H1 (cell line): ENCODE data around the gene PITPNM1. TPM values are rescaled to one million over a fixed set of nuclear protein-coding genes. Genes with fewer than 3 reads are reported as not detected.

ENCODE experiments used
- CTCF ChIA-PET: fragments of 300-600 bp; sonication (Branson Sonifier 250); formaldehyde crosslinking; loops from one replicate; lab custom pipeline; 2021; ENCODE audit not compliant: partially characterized antibody; lab: Charles Lee
- POLR2A ChIA-PET: fragments of 300-600 bp; sonication (Branson Sonifier 250); formaldehyde crosslinking; loops from one replicate; lab custom pipeline; 2021; ENCODE audit warnings: inconsistent platforms; ENCODE audit not compliant: partially characterized antibody; lab: Charles Lee
- DNase-seq, 2 experiments: peaks; one replicate each; pipeline versions ENCODE4 v3.0.0 to v3.0.0-alpha.2; 2010 to 2022; ENCODE audit warnings: low spot score in 2 of 2, low read depth in 1 of 2, mixed read lengths in 1 of 2
- FAIRE-seq: peaks from 2 replicates; lab custom pipeline; 2011; peaks lifted over from hg19 to GRCh38; lab: Jason Lieb, UNC
- H2AFZ ChIP-seq: 2 replicates; pipeline ENCODE4 v1.8.1; 2012; ENCODE audit warnings: low read length, inconsistent platforms
- H2AK5ac ChIP-seq: 2 replicates; pipeline ENCODE4 v1.6.1; 2013; ENCODE audit warnings: low read depth, low read length
- H2BK120ac ChIP-seq: replicated peaks from 2 replicates; pipeline ENCODE3; 2013; ENCODE audit warnings: low read depth, low read length, inconsistent platforms
- H2BK12ac ChIP-seq: 2 replicates; pipeline ENCODE4 v1.6.1; 2013; ENCODE audit warnings: low read depth, low read length
- H2BK15ac ChIP-seq: 2 replicates; pipeline ENCODE4 v1.6.1; 2013; ENCODE audit warnings: low read length
- H2BK20ac ChIP-seq: 2 replicates; pipeline ENCODE4 v1.6.1; 2013; ENCODE audit warnings: low read length
- H2BK5ac ChIP-seq: 2 replicates; pipeline ENCODE4 v1.6.1; 2013; ENCODE audit warnings: low read depth, low read length
- H3K14ac ChIP-seq: 2 replicates; pipeline ENCODE4 v1.6.1; 2013; ENCODE audit warnings: inconsistent platforms; ENCODE audit not compliant: insufficient read length
- H3K18ac ChIP-seq: 2 replicates; pipeline ENCODE4 v1.6.1; 2013; ENCODE audit warnings: low read length; ENCODE audit errors: extremely low read depth
- H3K23ac ChIP-seq: 2 replicates; pipeline ENCODE4 v1.6.1; 2013; ENCODE audit warnings: inconsistent platforms; ENCODE audit not compliant: insufficient read length
- H3K23me2 ChIP-seq: 2 replicates; pipeline ENCODE4 v1.6.1; 2013; ENCODE audit warnings: low read depth, low read length
- H3K27ac ChIP-seq: 2 replicates; pipeline ENCODE4 v1.6.1; 2011; ENCODE audit warnings: low read depth, low read length, inconsistent platforms
- H3K27me3 ChIP-seq, 4 experiments: replicated peaks in 1 of 4; 1 replicate in 1 of 4; 2 replicates in 3 of 4; pipeline versions ENCODE4 v1.6.1 to v1.8.1; 2011 to 2013; ENCODE audit warnings: low read length in 3 of 4, mild to moderate bottlenecking in 3 of 4, inconsistent platforms in 2 of 4, mixed read lengths in 2 of 4, moderate library complexity in 1 of 4; ENCODE audit not compliant: control insufficient read depth in 3 of 4, insufficient read depth in 3 of 4; ENCODE audit errors: extremely low read depth in 1 of 4
- H3K36me3 ChIP-seq, 4 experiments: 2 replicates each; pipeline versions ENCODE4 v1.6.1 to v1.8.1; 2011 to 2013; ENCODE audit warnings: mild to moderate bottlenecking in 4 of 4, low read length in 3 of 4, moderate library complexity in 2 of 4, control low read depth in 1 of 4, inconsistent platforms in 1 of 4; ENCODE audit not compliant: insufficient read depth in 4 of 4, control insufficient read depth in 2 of 4
- H3K4ac ChIP-seq: replicated peaks from 2 replicates; pipeline ENCODE3; 2013; ENCODE audit warnings: low read length, low read depth, mixed read lengths, inconsistent platforms; ENCODE audit not compliant: insufficient read length
- H3K4me1 ChIP-seq, 4 experiments: replicated peaks in 1 of 4; 1 replicate in 1 of 4; 2 replicates in 3 of 4; pipeline versions ENCODE4 v1.6.1 to v1.8.1; 2011 to 2013; ENCODE audit warnings: low read length in 3 of 4, inconsistent platforms in 2 of 4, mixed read lengths in 1 of 4; ENCODE audit not compliant: insufficient read depth in 4 of 4, control insufficient read depth in 3 of 4
- H3K4me2 ChIP-seq, 2 experiments: 2 replicates each; pipeline versions ENCODE4 v1.6.1 to v1.8.1; 2011 to 2013; ENCODE audit warnings: low read depth in 2 of 2, low read length in 2 of 2, control low read depth in 1 of 2, inconsistent platforms in 1 of 2, mild to moderate bottlenecking in 1 of 2; ENCODE audit not compliant: insufficient read depth in 1 of 2
- H3K4me3 ChIP-seq, 4 experiments: fragments of 200-600, 300-600 bp in 1 of 4; sonication (generic), shearing (Covaris generic), sonication (Bioruptor Twin) in 1 of 4; 2 replicates each; pipeline versions ENCODE4 v1.5.1 to v1.8.1; 2011 to 2016; ENCODE audit warnings: low read length in 4 of 4, low read depth in 3 of 4, control low read depth in 2 of 4, inconsistent platforms in 2 of 4, mild to moderate bottlenecking in 2 of 4, mixed read lengths in 1 of 4, moderate library complexity in 1 of 4; ENCODE audit not compliant: insufficient read depth in 2 of 4; ENCODE audit errors: extremely low read depth in 1 of 4
- H3K56ac ChIP-seq: replicated peaks from 2 replicates; pipeline ENCODE3; 2013; ENCODE audit warnings: low read depth, mild to moderate bottlenecking, mixed read lengths, low read length, inconsistent platforms; ENCODE audit not compliant: insufficient read length
- H3K79me1 ChIP-seq: 2 replicates; pipeline ENCODE4 v1.6.1; 2013; ENCODE audit warnings: low read depth, low read length, control low read depth
- H3K79me2 ChIP-seq, 2 experiments: 2 replicates each; pipeline versions ENCODE4 v1.6.1 to v1.8.1; 2012 to 2013; ENCODE audit warnings: low read length in 2 of 2, mild to moderate bottlenecking in 2 of 2, inconsistent platforms in 1 of 2; ENCODE audit not compliant: insufficient read depth in 2 of 2, control insufficient read depth in 1 of 2
- H3K9ac ChIP-seq, 4 experiments: replicated peaks in 1 of 4; 1 replicate in 1 of 4; 2 replicates in 3 of 4; pipeline versions ENCODE4 v1.6.1 to v1.8.1; 2011 to 2013; ENCODE audit warnings: low read depth in 3 of 4, low read length in 3 of 4, control low read depth in 2 of 4, mild to moderate bottlenecking in 2 of 4, moderate library complexity in 2 of 4, inconsistent platforms in 1 of 4; ENCODE audit errors: extremely low read depth in 1 of 4
- H3K9me3 ChIP-seq, 2 experiments: 2 replicates each; pipeline versions ENCODE4 v1.6.1 to v1.8.1; 2012 to 2013; ENCODE audit warnings: mild to moderate bottlenecking in 2 of 2, moderate library complexity in 2 of 2, control low read depth in 1 of 2, inconsistent platforms in 1 of 2, low read depth in 1 of 2, low read length in 1 of 2, mixed read lengths in 1 of 2; ENCODE audit not compliant: insufficient read depth in 2 of 2
- H4K20me1 ChIP-seq, 2 experiments: replicated peaks in 1 of 2; 2 replicates each; pipeline versions ENCODE3 to v1.8.1; 2011 to 2013; ENCODE audit warnings: inconsistent platforms in 2 of 2, low read length in 2 of 2, mild to moderate bottlenecking in 1 of 2; ENCODE audit not compliant: insufficient read depth in 2 of 2, control insufficient read depth in 1 of 2
- H4K5ac ChIP-seq: 2 replicates; pipeline ENCODE4 v1.6.1; 2013; ENCODE audit warnings: low read length, low read depth, mixed read lengths, inconsistent platforms; ENCODE audit not compliant: insufficient read length
- H4K8ac ChIP-seq: 2 replicates; pipeline ENCODE4 v1.8.0; 2013; ENCODE audit warnings: mild to moderate bottlenecking, moderate library complexity, low read length, inconsistent platforms; ENCODE audit not compliant: insufficient read depth; ENCODE audit errors: extremely low read depth
- H4K91ac ChIP-seq: replicated peaks from 2 replicates; pipeline ENCODE3; 2013; ENCODE audit warnings: low read length, mixed read lengths, inconsistent platforms; ENCODE audit not compliant: insufficient read length
- CHD2 ChIP-seq: IDR thresholded peaks from 2 replicates; pipeline ENCODE4 v1.6.1; 2012; ENCODE audit warnings: low read length, improper control_type of control experiment
- GABPA ChIP-seq: IDR thresholded peaks from 2 replicates; pipeline ENCODE4 v1.6.1; 2011; ENCODE audit warnings: mild to moderate bottlenecking, low read length, moderate library complexity, borderline replicate concordance; ENCODE audit not compliant: insufficient read depth
- JUND ChIP-seq: IDR thresholded peaks from 2 replicates; pipeline ENCODE4 v1.6.1; 2011; ENCODE audit warnings: mild to moderate bottlenecking, improper control_type of control experiment, low read length
- KDM4A ChIP-seq: IDR thresholded peaks from one replicate; pipeline ENCODE4 v1.7.1; 2012; ENCODE audit warnings: low read depth, mild to moderate bottlenecking, moderate library complexity, low read length, inconsistent platforms; ENCODE audit not compliant: severe bottlenecking
- POU5F1 ChIP-seq: IDR thresholded peaks from 2 replicates; pipeline ENCODE4 v1.6.1; 2011; ENCODE audit warnings: low read depth, mild to moderate bottlenecking, low read length, moderate library complexity
- RXRA ChIP-seq: IDR thresholded peaks from 2 replicates; pipeline ENCODE4 v1.6.1; 2011; ENCODE audit warnings: low read depth, mild to moderate bottlenecking, low read length, moderate library complexity; ENCODE audit not compliant: insufficient read depth
- WGBS, 2 experiments: shearing (Covaris generic) in 1 of 2; methylation state at CpG; one replicate each; pipeline versions ENCODE4 v1.1.6 to v1.1.7; 2013 to 2015; ENCODE audit warnings: low lambda C conversion rate in 2 of 2, mixed read lengths in 2 of 2, inconsistent platforms in 1 of 2, low coverage in 1 of 2, missing lambda C conversion rate in 1 of 2; ENCODE audit not compliant: insufficient replicate concordance in 2 of 2, insufficient coverage in 1 of 2, insufficient read length in 1 of 2; ENCODE audit errors: extremely low coverage in 1 of 2, missing lambda C conversion rate in 1 of 2; 5-methylcytosine and 5-hydroxymethylcytosine counted together
- polyA plus RNA-seq, 7 experiments: library from polyadenylated mRNA; depleted of rRNA in 3 of 7; stranded (reverse) in 5 of 7; unstranded in 2 of 7; fragments of >200 nt in 5 of 7; fragments of 200-250 nt in 2 of 7; gene quantifications; 1 replicate in 5 of 7; 2 replicates in 1 of 7; 4 replicates in 1 of 7; pipeline versions ENCODE4 v1.2.1 to v1.2.3, GENCODE V29; 2011 to 2013; ENCODE audit warnings: missing spikeins in 2 of 7, mixed read lengths in 2 of 7
- total RNA-seq: library from RNA; stranded (reverse); fragmentation: NEBNext Ultra II Directional; extraction: Animal tissue kit (Norgen Biotek cat#: 25700); gene quantifications from 2 replicates; pipeline ENCODE4 v1.2.1, GENCODE V29; 2021

Gene PITPNM1
- total and polyA plus RNA-seq, 2 of the 8 experiments (the other 6 are each of a cell fraction or from before 2014, with no cell fraction given) = 27.2 to 52.7 TPM

DNA sequence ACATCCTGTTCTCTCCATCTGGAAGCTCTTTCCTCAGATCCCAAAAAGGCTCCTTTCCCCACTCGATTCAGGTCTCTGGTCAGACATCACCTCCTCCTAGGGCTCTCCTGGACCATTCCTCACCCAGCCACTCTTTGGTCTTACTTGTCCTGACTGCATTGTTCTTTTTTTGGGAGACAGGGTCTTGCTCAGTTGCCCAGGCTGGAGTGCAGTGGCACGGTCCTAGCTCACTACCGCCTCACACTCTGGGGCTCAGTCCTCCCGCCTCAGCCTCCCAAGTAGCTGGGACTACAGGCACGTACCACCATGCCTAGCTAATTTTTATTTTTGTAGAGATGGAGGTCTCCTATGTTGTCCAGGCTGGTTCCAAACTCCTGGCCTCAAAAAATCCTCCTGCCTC lies 59.6 kb downstream of the PITPNM1 start:
- 0 out of 2 replicates have a peak, but pooled peaks cover 2% of the 10 kb centered on the region for H3K79me1 ChIP-seq
- no peak overlapping the region for H2BK12ac ChIP-seq
- no peaks in the 10 kb centered on the region for H3K9me3 ChIP-seq
- no peak overlapping the region for H3K9ac ChIP-seq
- H3K27ac ChIP-seq = no peak overlapping the region
- H3K4me1 ChIP-seq = peaks cover 0 to 6% (median 3%) of the 10 kb centered on the region in 4 experiments; a peak in 4 of 7 replicates
- FAIRE-seq = no peak
- no peak overlapping the region for H2BK120ac ChIP-seq
- no peaks in the 10 kb centered on the region for H3K27me3 ChIP-seq
- H3K14ac ChIP-seq = no peak overlapping the region
- DNase-seq = no peak
- no peak overlapping the region for H2BK5ac ChIP-seq
- no peak overlapping the region for H4K5ac ChIP-seq
- peaks cover 4 to 7% of the 10 kb centered on the region in 2 experiments for H4K20me1 ChIP-seq
- no peak overlapping the region for H3K4me2 ChIP-seq
- H4K91ac ChIP-seq = no peak overlapping the region
- H2BK15ac ChIP-seq = no peak overlapping the region
- H3K56ac ChIP-seq = no peak overlapping the region
- no peak overlapping the region for H3K4me3 ChIP-seq
- no peaks in the 10 kb centered on the region for H3K79me2 ChIP-seq
- ChIA-PET CTCF (no interaction called here), POLR2A (interaction anchor here (1.2 kb wide), 1 partner anchor 10 kb away, joined by 3 read pairs; no protein-coding TSS in a partner anchor)
- no peak for TF ChIP-seq JUND
- TF ChIP-seq GABPA = no peak
- TF ChIP-seq POU5F1 = no peak
- TF ChIP-seq RXRA = no peak
- no peak for TF ChIP-seq KDM4A
- TF ChIP-seq CHD2 = no peak
- H2AFZ ChIP-seq = no peak overlapping the region
- H3K36me3 ChIP-seq = peaks cover 0 to 5% (median 3%) of the 10 kb centered on the region in 4 experiments; a peak in 3 of 8 replicates
- no peak overlapping the region for H2BK20ac ChIP-seq
- peaks cover 2% of the 10 kb centered on the region; the same call in 1 of the 2 replicates for H3K23me2 ChIP-seq
- no peak overlapping the region for H3K18ac ChIP-seq
- H4K8ac ChIP-seq = no peak overlapping the region
- no peak overlapping the region for H2AK5ac ChIP-seq
- H3K23ac ChIP-seq = no peak overlapping the region
- no peak overlapping the region for H3K4ac ChIP-seq
- WGBS, 2 experiments = 85% methylated on average over 5 of the region's 5 CpGs; no CpG with 5 or more reads in 1 of the 2 experiments
